Stimulated activated CD8-positive, alpha-beta memory T cell treated with anti-CD3 and anti-CD28 coated beads, Interleukin-2, amount 100 ng/mL, for 1 hour (primary cell): Measurements from ENCODE around the gene NPTXR.

Source experiments
- DNase-seq, 2 donors: peaks; one replicate each; pipeline ENCODE4 v3.0.0-alpha.2; 2020; ENCODE audit warnings: low read depth in 2 of 2

Gene NPTXR

GRCh38 chr22:38853196-38853651 lies 9.4 kb upstream of the NPTXR start:
- no peak for DNase-seq

DNA sequence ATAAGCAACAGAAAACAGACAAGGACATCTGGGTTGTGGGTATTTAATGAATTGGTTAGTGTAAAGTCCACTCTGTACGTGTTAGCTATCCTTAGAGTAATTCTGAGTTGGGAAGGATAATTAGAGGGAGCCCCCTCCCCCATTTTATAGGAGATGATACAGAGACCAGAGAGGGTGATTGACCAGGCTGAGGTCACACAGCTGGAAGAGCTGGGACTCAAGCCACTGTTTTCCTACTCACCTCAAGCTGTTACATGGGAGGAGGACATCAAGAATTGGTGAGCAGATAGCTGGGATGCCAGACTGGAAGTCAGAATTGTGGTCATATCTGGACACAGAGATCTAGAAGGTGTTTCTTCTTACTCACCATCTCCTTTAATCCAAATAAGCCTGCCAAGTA lies 8.7 kb upstream of the NPTXR start:
- no peak for DNase-seq

GRCh38 chr22:38850941-38851849 lies 7.4 kb upstream of the NPTXR start:
- no peak for DNase-seq

- DNase-seq: no peak
Observed at GRCh38 chr22:38850399-38850798, 6.6 kb upstream of the NPTXR start.

GRCh38 chr22:38849811-38850210 lies 6.0 kb upstream of the NPTXR start:
- no peak for DNase-seq

DNA sequence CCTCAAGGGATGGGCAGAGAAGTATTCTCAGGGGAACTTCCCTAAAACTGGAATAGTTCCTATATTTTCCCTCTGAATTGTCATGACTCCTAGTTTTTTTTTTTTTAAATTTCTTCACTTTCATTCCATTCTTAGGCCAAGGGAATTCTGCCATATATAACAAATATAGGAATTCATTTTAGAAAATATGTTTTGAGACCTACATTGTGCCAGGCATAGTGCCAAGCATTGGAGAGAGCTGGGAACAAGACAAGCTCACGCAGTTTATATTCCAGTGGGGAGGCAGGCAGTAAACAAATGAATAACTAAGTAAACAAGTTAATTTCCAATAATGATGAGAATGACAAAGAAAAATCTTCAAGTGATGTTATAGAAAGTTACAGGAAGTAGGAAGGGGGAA lies 2.6 kb upstream of the NPTXR start:
- DNase-seq: no peak

DNA sequence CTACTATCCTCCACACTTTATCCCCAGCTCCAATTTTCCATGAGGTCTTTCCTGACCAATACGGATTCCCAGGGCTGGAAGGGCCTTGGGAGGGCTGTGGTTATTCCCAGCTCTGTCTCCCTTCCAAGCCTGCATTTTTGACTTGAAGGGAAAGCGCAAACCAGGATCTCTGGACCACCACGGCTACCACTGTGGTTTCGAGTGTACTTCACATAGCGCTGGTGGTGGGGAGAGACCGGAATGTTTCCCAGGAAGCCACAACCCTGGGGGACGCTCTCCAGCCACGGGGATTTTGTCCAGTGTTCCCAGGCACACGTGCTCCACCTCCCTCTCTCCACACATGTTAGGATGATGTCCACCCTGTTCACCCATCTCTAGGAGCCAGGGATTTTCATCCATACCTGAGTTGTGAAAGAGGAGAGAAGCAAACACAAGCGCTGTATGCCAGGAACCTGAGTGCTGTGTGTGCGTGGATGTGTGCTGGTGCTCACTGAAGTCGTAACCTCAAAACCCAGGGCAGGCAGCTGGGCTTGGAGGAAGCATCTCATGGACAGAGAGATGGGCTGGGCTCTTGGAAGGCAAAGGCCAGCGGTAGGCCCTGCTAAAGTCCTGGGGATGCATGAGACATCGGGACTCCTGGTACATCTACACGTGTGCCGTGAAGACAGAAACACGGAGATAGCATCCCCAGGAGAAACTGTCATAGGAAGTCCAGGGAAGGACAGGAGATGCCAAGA lies 1.3 kb upstream of the NPTXR start:
- no peak for DNase-seq

DNA sequence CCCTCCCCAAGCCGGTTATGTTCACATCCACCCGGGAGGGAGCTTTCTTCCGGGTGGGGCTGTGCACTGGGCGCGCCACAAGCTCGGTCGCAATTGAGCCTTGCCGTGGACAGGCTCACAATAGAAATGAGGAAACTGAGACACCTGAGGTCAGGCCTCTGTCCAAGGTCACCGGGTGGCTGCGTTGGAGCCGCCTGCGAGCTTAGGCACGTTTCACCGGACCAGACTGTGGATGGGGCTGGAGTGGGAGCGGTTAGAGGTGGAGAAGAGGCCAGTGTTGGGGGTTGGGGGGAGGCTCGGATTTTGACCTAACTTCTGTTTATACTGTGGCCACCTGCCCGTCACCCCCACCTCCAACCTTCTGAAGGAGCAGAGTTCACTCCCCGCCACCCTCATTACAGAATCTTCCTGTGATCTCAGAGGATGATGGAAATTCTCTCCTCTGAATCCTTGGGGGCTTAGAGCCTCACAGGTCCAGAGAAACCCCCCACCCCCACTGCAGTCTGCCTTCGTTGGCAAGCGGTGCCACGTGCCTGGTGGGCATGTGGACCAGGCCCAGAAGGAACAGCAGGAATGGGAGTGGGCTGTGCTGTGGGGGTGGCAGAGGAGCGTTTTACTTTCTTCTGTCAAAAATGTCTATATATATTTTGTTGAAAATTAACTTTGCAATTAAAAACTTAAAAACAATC lies 631 bp upstream of the NPTXR start:
- DNase-seq: no peak

- DNase-seq: peak in 1 of 2 donors; percentile 27
Observed at GRCh38 chr22:38843201-38843656, 599 bp downstream of the NPTXR start.

DNA sequence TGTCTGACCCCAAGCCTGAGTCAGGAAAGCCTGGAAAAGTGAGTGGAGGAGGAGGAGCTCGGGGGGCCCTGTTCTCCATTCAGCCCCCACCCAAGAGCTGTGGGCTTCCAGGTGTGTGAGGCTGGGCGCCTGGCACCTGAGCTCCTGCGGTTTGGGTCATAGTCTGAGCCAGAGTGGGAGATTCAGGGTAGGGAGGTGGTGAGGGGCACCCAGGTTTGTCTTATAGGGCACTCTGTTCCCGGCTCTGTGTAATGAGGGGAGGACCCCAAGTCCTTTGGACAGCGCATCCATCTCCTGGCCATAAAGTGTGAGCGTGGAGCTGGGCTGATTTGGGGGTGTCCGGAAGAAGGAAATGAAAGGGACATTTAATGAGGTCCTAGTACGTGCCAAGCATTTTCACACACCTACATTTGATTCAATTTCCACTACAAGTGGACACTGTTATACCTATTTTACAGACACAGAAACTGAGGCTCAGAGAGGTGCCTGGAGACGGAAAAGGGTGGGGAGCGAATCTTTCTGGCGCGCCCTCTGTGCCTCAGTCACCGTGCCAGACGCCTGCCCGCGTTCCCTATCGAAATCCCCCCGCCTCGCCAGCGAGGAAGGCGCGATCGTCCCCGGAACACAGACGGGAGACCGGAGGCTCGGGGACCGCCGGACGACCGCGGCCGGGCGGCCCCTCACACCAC lies 1.2 kb downstream of the NPTXR start:
- no peak for DNase-seq

DNA sequence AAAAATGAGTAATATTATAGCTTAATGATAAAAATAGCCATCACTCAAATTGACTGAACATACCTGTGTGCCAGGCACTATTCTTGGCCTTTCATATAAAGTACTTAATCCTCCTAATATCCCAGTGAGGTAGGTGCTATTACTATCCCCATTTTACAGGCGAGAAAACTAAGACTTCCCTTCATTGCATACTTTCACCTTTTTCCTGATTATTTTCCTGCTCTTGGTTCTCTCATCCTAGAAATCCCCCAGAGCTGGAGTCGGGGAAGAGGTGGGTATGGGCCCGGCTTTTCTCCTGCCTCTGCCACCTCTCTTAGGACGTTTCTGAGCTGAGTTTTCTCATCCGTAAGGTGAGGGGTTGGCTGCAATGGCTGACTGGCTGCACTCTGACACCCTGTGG lies 2.2 kb downstream of the NPTXR start:
- no peak for DNase-seq

DNA sequence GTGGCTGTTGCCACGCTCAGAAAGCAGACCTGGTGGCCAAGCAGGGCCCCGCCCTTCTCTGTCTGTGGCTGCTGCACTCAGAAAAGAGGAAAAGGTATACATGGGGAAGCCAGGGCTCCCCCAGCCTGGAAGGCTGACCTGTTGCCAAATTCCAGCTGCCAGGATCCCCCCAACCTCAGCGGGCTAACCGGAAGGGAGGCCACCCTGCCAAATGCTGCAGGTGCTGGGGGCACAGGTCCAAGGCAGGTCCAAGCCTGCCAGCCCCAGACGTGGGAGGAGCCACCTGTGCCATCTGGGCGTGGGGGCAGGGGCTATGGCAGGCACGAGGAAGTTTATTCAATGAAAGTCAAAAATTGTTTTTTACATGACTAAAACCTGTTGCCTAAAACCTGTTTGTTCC lies 2.6 kb downstream of the NPTXR start:
- DNase-seq: no peak

DNA sequence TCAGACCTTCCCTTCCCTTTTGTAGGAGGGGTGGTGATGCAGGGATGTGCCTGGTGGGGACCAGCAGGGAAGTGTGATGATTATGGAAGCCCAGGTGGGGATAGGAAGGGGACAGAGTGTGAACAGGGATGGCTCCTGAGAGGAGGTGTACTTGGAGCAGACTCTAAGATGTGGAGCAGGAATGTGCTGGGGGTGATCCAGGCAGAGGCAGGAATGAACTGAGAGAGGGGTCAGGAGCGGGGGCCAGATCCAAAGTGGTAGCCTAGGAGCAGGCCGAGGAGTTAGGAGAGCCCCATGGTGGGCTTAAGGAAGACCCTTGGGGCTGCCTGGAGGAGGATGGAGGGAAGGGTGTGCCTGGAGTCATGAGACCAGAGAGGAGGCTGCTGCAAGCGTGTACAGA lies 3.7 kb downstream of the NPTXR start:
- DNase-seq: no peak

- no peak for DNase-seq
Observed at GRCh38 chr22:38839686-38840085, 4.1 kb downstream of the NPTXR start.

- no peak for DNase-seq
Observed at GRCh38 chr22:38837414-38837928, 6.4 kb downstream of the NPTXR start.

DNA sequence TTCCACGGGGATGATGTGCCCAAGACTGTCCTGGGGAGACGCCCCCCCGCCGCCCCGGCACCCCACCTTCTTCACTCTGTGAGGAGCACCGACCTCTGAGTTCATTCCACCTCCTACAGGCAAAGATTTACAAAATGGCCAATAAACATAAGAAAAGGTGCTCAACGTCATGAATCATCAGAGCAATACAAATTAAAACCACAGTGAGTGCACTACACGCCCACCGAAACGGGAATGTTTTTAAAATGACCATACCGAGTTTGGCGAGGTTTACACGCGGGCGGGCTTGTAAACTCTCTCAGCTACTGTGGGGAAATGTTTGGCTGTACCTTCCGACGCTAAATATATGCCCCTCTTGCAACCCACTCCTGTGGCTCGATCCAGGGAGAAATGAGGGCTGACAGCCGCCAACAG lies 7.9 kb downstream of the NPTXR start:
- DNase-seq: no peak

GRCh38 chr22:38834991-38835390 lies 8.8 kb downstream of the NPTXR start:
- DNase-seq: no peak

GRCh38 chr22:38834215-38834953 lies 9.4 kb downstream of the NPTXR start:
- no peak for DNase-seq

- DNase-seq: no peak
Observed at GRCh38 chr22:38833061-38833460, 10.8 kb downstream of the NPTXR start.
